ENCODE measurements around the gene C7orf33.

GRCh38 chr7:148626828-148627227 lies 36.3 kb downstream of the C7orf33 start:
- no peak for TF ChIP-seq CTCF (IDR thresholded peaks at IDR 0.05)
- no peak for TF ChIP-seq EP300 (IDR thresholded peaks at IDR 0.05)
- TF ChIP-seq POLR2A (IDR thresholded peaks at IDR 0.05): no peak
